BE2C (cell line): Measurements from ENCODE around the gene ACSS1.

Experiments
- DNase-seq: peaks from one replicate; pipeline ENCODE4 v3.0.0-alpha.2; 2020
- H3K27me3 ChIP-seq: fragments of 250-450 bp; sonication (Bioruptor Pico); 2 replicates; pipeline ENCODE4 v1.5.1; 2020; ENCODE audit warnings: mild to moderate bottlenecking
- H3K36me3 ChIP-seq: fragments of 250-450 bp; sonication (Bioruptor Pico); 2 replicates; pipeline ENCODE4 v1.5.1; 2020; ENCODE audit warnings: mild to moderate bottlenecking
- H3K4me1 ChIP-seq: fragments of 250-450 bp; sonication (Bioruptor Pico); 2 replicates; pipeline ENCODE4 v1.5.1; 2020
- H3K4me3 ChIP-seq: 2 replicates; pipeline ENCODE4 v1.5.1; 2011; ENCODE audit warnings: low read depth, low read length
- H3K9me3 ChIP-seq: fragments of 250-450 bp; sonication (Bioruptor Pico); 2 replicates; pipeline ENCODE4 v1.5.1; 2020
- CTCF ChIP-seq: IDR thresholded peaks from 2 replicates; pipeline ENCODE4 v1.5.1; 2012; ENCODE audit warnings: mild to moderate bottlenecking, low read depth, low read length

Gene ACSS1

GRCh38 chr20:25042531-25043498 lies 15.1 kb downstream of the ACSS1 start:
- no peaks in the 10 kb centered on the region for H3K36me3 ChIP-seq
- no peak for TF ChIP-seq CTCF
- no peaks in the 10 kb centered on the region for H3K9me3 ChIP-seq
- no peak overlapping the region for H3K4me3 ChIP-seq
- no peak for DNase-seq
- H3K4me1 ChIP-seq = no peaks in the 10 kb centered on the region
- peaks cover 11% of the 10 kb centered on the region; the same call in 1 of the 2 replicates for H3K27me3 ChIP-seq

- DNase-seq = no peak
- no peak for TF ChIP-seq CTCF
These were observed 16.0 kb downstream of the ACSS1 start for GRCh38 chr20:25041813-25042530.

GRCh38 chr20:25040438-25040831 lies 17.5 kb downstream of the ACSS1 start:
- no peaks in the 10 kb centered on the region for H3K4me1 ChIP-seq
- H3K27me3 ChIP-seq = no peaks in the 10 kb centered on the region
- no peaks in the 10 kb centered on the region for H3K9me3 ChIP-seq
- DNase-seq = no peak
- no peak overlapping the region for H3K4me3 ChIP-seq
- H3K36me3 ChIP-seq = no peaks in the 10 kb centered on the region
- no peak for TF ChIP-seq CTCF

More at GRCh38 chr20:25041813-25042530, 16.0 kb downstream of the ACSS1 start:
- Histone ChIP-seq H3K36me3 (no peaks in the 10 kb centered on the region), H3K4me3 (no peak overlapping the region), H3K9me3 (no peaks in the 10 kb centered on the region), H3K27me3 (peaks cover 5% of the 10 kb centered on the region; the same call in 1 of the 2 replicates), H3K4me1 (no peaks in the 10 kb centered on the region)

GRCh38 chr20:25039697-25040437 lies 18.1 kb downstream of the ACSS1 start:
- no peaks in the 10 kb centered on the region for H3K36me3 ChIP-seq
- H3K4me3 ChIP-seq = no peak overlapping the region
- DNase-seq = no peak
- no peaks in the 10 kb centered on the region for H3K4me1 ChIP-seq
- no peaks in the 10 kb centered on the region for H3K27me3 ChIP-seq
- no peak for TF ChIP-seq CTCF
- H3K9me3 ChIP-seq = no peaks in the 10 kb centered on the region

GRCh38 chr20:25038591-25039015 lies 19.3 kb downstream of the ACSS1 start:
- no peak for DNase-seq
- no peaks in the 10 kb centered on the region for H3K36me3 ChIP-seq
- H3K4me1 ChIP-seq = no peaks in the 10 kb centered on the region
- no peaks in the 10 kb centered on the region for H3K9me3 ChIP-seq
- no peak overlapping the region for H3K4me3 ChIP-seq
- no peaks in the 10 kb centered on the region for H3K27me3 ChIP-seq
- TF ChIP-seq CTCF = no peak
